HTERT RPE-1 (cell line): ENCODE data around the gene SLC66A1.

Experiments
- in situ Hi-C: fragments of 300-500 bp; cut with MboI; formaldehyde crosslinking; loops from 4 replicates; pipeline ENCODE4 v1.14.3; 2020; ENCODE audit warnings: low sequenced_read_pairs

SLC66A1 gene

GRCh38 chr1:19342062-19342750 is 30.1 kb downstream of the SLC66A1 start:
- in situ Hi-C loops: no loop called here

- in situ Hi-C loops: no loop called here
Measured at GRCh38 chr1:19342894-19343616, 30.9 kb downstream of the SLC66A1 start.

- in situ Hi-C loops: no loop called here
Measured at GRCh38 chr1:19343617-19344350, 31.7 kb downstream of the SLC66A1 start.

GRCh38 chr1:19344372-19344810 is 32.3 kb downstream of the SLC66A1 start:
- in situ Hi-C loops: no loop called here

- in situ Hi-C loops: no loop called here
Measured at GRCh38 chr1:19344831-19345230, 32.7 kb downstream of the SLC66A1 start.

- in situ Hi-C loops: no loop called here
Measured at GRCh38 chr1:19345391-19345790, 33.3 kb downstream of the SLC66A1 start.

- in situ Hi-C loops: no loop called here
Measured at GRCh38 chr1:19346026-19346425, 33.9 kb downstream of the SLC66A1 start.

- in situ Hi-C loops: no loop called here
Measured at GRCh38 chr1:19347533-19348172, 35.5 kb downstream of the SLC66A1 start.

GRCh38 chr1:19348441-19349198 is 36.5 kb downstream of the SLC66A1 start:
- in situ Hi-C loops: no loop called here

GRCh38 chr1:19349999-19350398 is 37.9 kb downstream of the SLC66A1 start:
- in situ Hi-C loops: no loop called here

- in situ Hi-C loops: no loop called here
Measured at GRCh38 chr1:19350566-19350965, 38.4 kb downstream of the SLC66A1 start.

- in situ Hi-C loops: no loop called here
Measured at GRCh38 chr1:19351873-19352272, 39.7 kb downstream of the SLC66A1 start.

GRCh38 chr1:19352839-19353238 is 40.7 kb downstream of the SLC66A1 start:
- in situ Hi-C loops: no loop called here

GRCh38 chr1:19353596-19353995 is 41.5 kb downstream of the SLC66A1 start:
- in situ Hi-C loops: no loop called here

- in situ Hi-C loops: no loop called here
Measured at GRCh38 chr1:19354531-19354981, 42.4 kb downstream of the SLC66A1 start.

GRCh38 chr1:19356266-19356665 is 44.1 kb downstream of the SLC66A1 start:
- in situ Hi-C loops: no loop called here

GRCh38 chr1:19357299-19357986 is 45.3 kb downstream of the SLC66A1 start:
- in situ Hi-C loops: no loop called here

GRCh38 chr1:19358710-19359109 is 46.6 kb downstream of the SLC66A1 start:
- in situ Hi-C loops: no loop called here

- in situ Hi-C loops: no loop called here
Measured at GRCh38 chr1:19359357-19359756, 47.2 kb downstream of the SLC66A1 start.

GRCh38 chr1:19360016-19360415 is 47.9 kb downstream of the SLC66A1 start:
- in situ Hi-C loops: no loop called here
